Ovary (tissue), 3 donors: ENCODE measurements around the gene STMN1.

ENCODE experiments used
- CTCF ChIP-seq, 3 donors: fragments of 450-650 bp in 2 of 3; fragments of 200-600 bp in 1 of 3; IDR thresholded peaks; one replicate each; pipeline versions ENCODE4 v1.5.1 to v1.8.0; 2016 to 2022; ENCODE audit warnings: antibody characterized with exemption in 3 of 3, mild to moderate bottlenecking in 1 of 3
- EP300 ChIP-seq: sonication (generic); formaldehyde crosslinking; IDR thresholded peaks from one replicate; pipeline ENCODE4 v1.6.1; 2017; ENCODE audit warnings: antibody characterized with exemption
- POLR2A ChIP-seq: fragments of 450-650 bp; IDR thresholded peaks from one replicate; pipeline ENCODE4 v1.6.1; 2017; ENCODE audit warnings: antibody characterized with exemption, mild to moderate bottlenecking, moderate library complexity
- donor health status: DM: no; HTN: no; CAD: no.

- TF ChIP-seq POLR2A (no peak), CTCF (IDR thresholded peaks at IDR 0.05) (no peak), EP300 (no peak)
These were observed 7.8 kb downstream of the STMN1 start for GRCh38 chr1:25898223-25899015.
